ENCODE results near the gene AFF3.

DNA sequence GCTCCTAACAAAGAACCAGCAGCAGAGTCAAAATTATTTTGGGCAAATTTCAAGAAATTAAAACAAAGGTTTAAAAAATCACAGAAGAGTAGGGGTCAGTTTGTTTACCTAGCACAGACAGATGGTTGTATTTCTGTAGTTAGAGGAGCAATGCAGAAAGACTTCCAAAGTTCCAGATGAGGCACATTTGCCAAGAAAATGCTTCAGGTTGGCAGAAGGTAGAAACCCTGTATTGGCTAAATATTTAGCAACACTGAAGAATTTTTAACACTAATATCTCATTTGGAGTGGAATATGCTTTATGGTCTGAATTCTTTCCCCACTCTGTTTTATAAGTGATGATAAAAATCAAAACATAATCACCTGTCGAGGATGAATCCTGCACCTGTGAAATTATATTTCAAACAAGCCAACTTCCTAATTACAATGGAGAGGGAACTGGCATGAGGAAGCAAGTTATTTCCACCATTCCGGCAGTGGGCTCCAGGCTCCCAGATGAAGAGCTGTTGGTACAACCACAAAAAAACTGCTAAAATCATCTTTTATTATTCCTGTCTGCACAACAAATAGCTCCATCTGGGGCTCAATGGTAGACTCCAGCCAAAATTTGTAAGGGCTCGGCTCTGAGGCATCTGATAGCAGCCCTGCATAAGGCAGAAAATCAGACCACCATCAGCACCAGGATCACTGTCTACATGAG lies 366.0 kb downstream of the AFF3 start:
- TF ChIP-seq POLR2A (IDR thresholded peaks at IDR 0.05) (no peak), POLR2AphosphoS5 (IDR thresholded peaks at IDR 0.05) (no peak)
- TF ChIP-seq, protein P1, sequence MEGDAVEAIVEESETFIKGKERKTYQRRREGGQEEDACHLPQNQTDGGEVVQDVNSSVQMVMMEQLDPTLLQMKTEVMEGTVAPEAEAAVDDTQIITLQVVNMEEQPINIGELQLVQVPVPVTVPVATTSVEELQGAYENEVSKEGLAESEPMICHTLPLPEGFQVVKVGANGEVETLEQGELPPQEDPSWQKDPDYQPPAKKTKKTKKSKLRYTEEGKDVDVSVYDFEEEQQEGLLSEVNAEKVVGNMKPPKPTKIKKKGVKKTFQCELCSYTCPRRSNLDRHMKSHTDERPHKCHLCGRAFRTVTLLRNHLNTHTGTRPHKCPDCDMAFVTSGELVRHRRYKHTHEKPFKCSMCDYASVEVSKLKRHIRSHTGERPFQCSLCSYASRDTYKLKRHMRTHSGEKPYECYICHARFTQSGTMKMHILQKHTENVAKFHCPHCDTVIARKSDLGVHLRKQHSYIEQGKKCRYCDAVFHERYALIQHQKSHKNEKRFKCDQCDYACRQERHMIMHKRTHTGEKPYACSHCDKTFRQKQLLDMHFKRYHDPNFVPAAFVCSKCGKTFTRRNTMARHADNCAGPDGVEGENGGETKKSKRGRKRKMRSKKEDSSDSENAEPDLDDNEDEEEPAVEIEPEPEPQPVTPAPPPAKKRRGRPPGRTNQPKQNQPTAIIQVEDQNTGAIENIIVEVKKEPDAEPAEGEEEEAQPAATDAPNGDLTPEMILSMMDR (IDR thresholded peaks at IDR 0.05) = no peak
